Left ventricle myocardium superior (tissue), 1 donor: Measurements from ENCODE around the gene SBF1. TPM values are rescaled to one million over a fixed set of nuclear protein-coding genes. Genes with fewer than 3 reads are reported as not detected.

ENCODE experiments used
- ATAC-seq: fragments of 200-7000 bp; cut with Tn5 transposase; one replicate; pipeline ENCODE4 v1.9.1; 2020; ENCODE audit warnings: mild to moderate bottlenecking, moderate library complexity
- DNase-seq: peaks from one replicate; pipeline ENCODE4 v3.0.0-alpha.2; 2020
- intact Hi-C: fragments of 100-400 bp; cut with micrococcal nuclease; formaldehyde crosslinking; loops from one replicate; pipeline ENCODE4 v1.11.0; 2022
- total RNA-seq: library from RNA; stranded (reverse); fragmentation: NEBNext Ultra II Directional; extraction: Animal tissue kit (Norgen Biotek cat#: 25700); gene quantifications from one replicate; pipeline ENCODE4 v1.2.1, GENCODE V29; 2021
- donor health status: DM: no; HTN: yes; CAD: no; lungs with severe emphysema.

Gene SBF1
- total RNA-seq, 1 donor from 2014 or later, result 55.5 TPM

GRCh38 chr22:50456026-50456425, 18.8 kb downstream of the SBF1 start:
- no peak for DNase-seq
- ATAC-seq, result no peak
- intact Hi-C loops, result no loop called here

- no peak for ATAC-seq
- intact Hi-C loops, result no loop called here
- DNase-seq, result no peak
Measured at GRCh38 chr22:50455201-50455600, 19.6 kb downstream of the SBF1 start.

GRCh38 chr22:50454556-50455075, 20.2 kb downstream of the SBF1 start:
- intact Hi-C loops, result no loop called here
- ATAC-seq (no peak), DNase-seq (no peak)

GRCh38 chr22:50452649-50453048, 22.2 kb downstream of the SBF1 start:
- intact Hi-C loops, result no loop called here
- no peak for ATAC-seq
- no peak for DNase-seq

- ATAC-seq (no peak), DNase-seq (no peak)
- intact Hi-C loops, result no loop called here
Measured at GRCh38 chr22:50447576-50448551, 27.0 kb downstream of the SBF1 start.

- no peak for DNase-seq
- ATAC-seq, result peak; percentile 4
- intact Hi-C loops, result no loop called here
Measured at GRCh38 chr22:50446708-50447575, 27.9 kb downstream of the SBF1 start.

- DNase-seq (no peak), ATAC-seq (no peak)
- intact Hi-C loops, result no loop called here
Measured at GRCh38 chr22:50445880-50446707, 28.7 kb downstream of the SBF1 start.

GRCh38 chr22:50445071-50445879, 29.6 kb downstream of the SBF1 start:
- no peak for ATAC-seq
- DNase-seq, result no peak
- intact Hi-C loops, result no loop called here

- intact Hi-C loops, result no loop called here
- ATAC-seq (no peak), DNase-seq (no peak)
Measured at GRCh38 chr22:50444663-50445062, 30.2 kb downstream of the SBF1 start.

- ATAC-seq (peak; percentile 6), DNase-seq (no peak)
- intact Hi-C loops, result no loop called here
Measured at GRCh38 chr22:50443801-50444625, 30.8 kb downstream of the SBF1 start.

- DNase-seq, result no peak
Measured at GRCh38 chr22:50443197-50443596, 31.6 kb downstream of the SBF1 start.

GRCh38 chr22:50441428-50441993, 33.3 kb downstream of the SBF1 start:
- ATAC-seq (no peak), DNase-seq (no peak)
- intact Hi-C loops, result no loop called here

More at GRCh38 chr22:50443197-50443596, 31.6 kb downstream of the SBF1 start:
- intact Hi-C loops, result no loop called here
- peak; percentile 1 for ATAC-seq

- ATAC-seq, result no peak
- peak; percentile 29 for DNase-seq
- intact Hi-C loops, result no loop called here
Measured at GRCh38 chr22:50440544-50441249, 34.1 kb downstream of the SBF1 start.

- ATAC-seq (no peak), DNase-seq (peak; percentile 28)
- intact Hi-C loops, result no loop called here
Measured at GRCh38 chr22:50439871-50440331, 34.9 kb downstream of the SBF1 start.

- DNase-seq (peak; percentile 24), ATAC-seq (no peak)
- intact Hi-C loops, result no loop called here
Measured at GRCh38 chr22:50439314-50439870, 35.4 kb downstream of the SBF1 start.
